Lower lobe of right lung (tissue), 2 donors: ENCODE measurements around the gene DCAF8. TPM values are rescaled to one million over a fixed set of nuclear protein-coding genes. Genes with fewer than 3 reads are reported as not detected.

ENCODE experiments used
- ATAC-seq, 2 donors: fragments of 200-7000 bp; cut with Tn5 transposase; one replicate each; pipeline ENCODE4 v1.9.1; 2020 to 2022; ENCODE audit warnings: mild to moderate bottlenecking in 2 of 2, moderate library complexity in 2 of 2
- DNase-seq: peaks from one replicate; pipeline ENCODE4 v3.0.0-alpha.2; 2020
- H3K27ac ChIP-seq: fragments of 200-600 bp; one replicate; pipeline ENCODE4 v1.8.0; 2022
- H3K27me3 ChIP-seq: fragments of 200-600 bp; one replicate; pipeline ENCODE4 v1.8.0; 2022; ENCODE audit warnings: low read depth
- H3K36me3 ChIP-seq: fragments of 200-600 bp; one replicate; pipeline ENCODE4 v1.8.0; 2022; ENCODE audit warnings: mild to moderate bottlenecking
- H3K4me1 ChIP-seq: fragments of 200-600 bp; one replicate; pipeline ENCODE4 v1.8.0; 2022
- H3K4me3 ChIP-seq: fragments of 200-600 bp; one replicate; pipeline ENCODE4 v1.8.0; 2022; ENCODE audit warnings: mild to moderate bottlenecking
- H3K9me3 ChIP-seq: fragments of 200-600 bp; one replicate; pipeline ENCODE4 v1.8.0; 2022
- intact Hi-C: fragments of 100-400 bp; cut with DNase I; formaldehyde crosslinking; loops from one replicate; pipeline ENCODE4 v1.11.0; 2022
- total RNA-seq: library from RNA; stranded (reverse); fragmentation: NEBNext Ultra II Directional; extraction: Animal tissue kit (Norgen Biotek cat#: 25700); gene quantifications from one replicate; pipeline ENCODE4 v1.2.1, GENCODE V29; 2021
- TF ChIP-seq, protein P1 (sequence below): fragments of 200-600 bp; IDR thresholded peaks from one replicate; pipeline ENCODE4 v1.8.0; 2022; ENCODE audit warnings: antibody characterized with exemption, mild to moderate bottlenecking
- donor health status: DM: no; HTN: yes; CAD: no; lungs with severe emphysema.

Gene DCAF8
- total RNA-seq, 1 donor from 2014 or later = 114 TPM

DNA sequence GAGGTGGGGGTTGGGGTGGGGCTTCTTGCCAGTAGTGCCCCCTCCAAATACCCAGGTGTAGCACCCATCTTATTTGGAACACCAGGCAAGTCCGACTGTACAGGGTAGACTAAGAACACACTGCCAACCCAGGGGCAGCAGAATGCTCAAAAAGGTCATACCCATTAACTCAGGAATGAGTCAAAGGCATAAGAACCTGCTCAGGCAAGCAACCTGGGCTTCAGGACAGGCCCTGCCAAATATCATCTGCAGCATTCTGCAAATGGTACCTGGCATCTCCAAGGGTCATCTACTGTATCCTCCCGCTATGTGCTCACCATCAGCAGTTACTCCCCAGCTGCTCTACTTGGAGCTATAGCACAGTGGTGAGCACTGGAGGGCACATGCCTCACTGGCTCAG, 37.7 kb downstream of the DCAF8 start:
- peaks cover 100% of the 10 kb centered on the region for H3K36me3 ChIP-seq
- intact Hi-C loops = no loop called here
- H3K9me3 ChIP-seq = no peaks in the 10 kb centered on the region
- H3K27ac ChIP-seq = no peak overlapping the region
- ATAC-seq (no peak), DNase-seq (no peak)
- H3K4me3 ChIP-seq = no peak overlapping the region
- no peaks in the 10 kb centered on the region for H3K27me3 ChIP-seq
- H3K4me1 ChIP-seq = peaks cover 11% of the 10 kb centered on the region
- TF ChIP-seq, protein P1, sequence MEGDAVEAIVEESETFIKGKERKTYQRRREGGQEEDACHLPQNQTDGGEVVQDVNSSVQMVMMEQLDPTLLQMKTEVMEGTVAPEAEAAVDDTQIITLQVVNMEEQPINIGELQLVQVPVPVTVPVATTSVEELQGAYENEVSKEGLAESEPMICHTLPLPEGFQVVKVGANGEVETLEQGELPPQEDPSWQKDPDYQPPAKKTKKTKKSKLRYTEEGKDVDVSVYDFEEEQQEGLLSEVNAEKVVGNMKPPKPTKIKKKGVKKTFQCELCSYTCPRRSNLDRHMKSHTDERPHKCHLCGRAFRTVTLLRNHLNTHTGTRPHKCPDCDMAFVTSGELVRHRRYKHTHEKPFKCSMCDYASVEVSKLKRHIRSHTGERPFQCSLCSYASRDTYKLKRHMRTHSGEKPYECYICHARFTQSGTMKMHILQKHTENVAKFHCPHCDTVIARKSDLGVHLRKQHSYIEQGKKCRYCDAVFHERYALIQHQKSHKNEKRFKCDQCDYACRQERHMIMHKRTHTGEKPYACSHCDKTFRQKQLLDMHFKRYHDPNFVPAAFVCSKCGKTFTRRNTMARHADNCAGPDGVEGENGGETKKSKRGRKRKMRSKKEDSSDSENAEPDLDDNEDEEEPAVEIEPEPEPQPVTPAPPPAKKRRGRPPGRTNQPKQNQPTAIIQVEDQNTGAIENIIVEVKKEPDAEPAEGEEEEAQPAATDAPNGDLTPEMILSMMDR = no peak

DNA sequence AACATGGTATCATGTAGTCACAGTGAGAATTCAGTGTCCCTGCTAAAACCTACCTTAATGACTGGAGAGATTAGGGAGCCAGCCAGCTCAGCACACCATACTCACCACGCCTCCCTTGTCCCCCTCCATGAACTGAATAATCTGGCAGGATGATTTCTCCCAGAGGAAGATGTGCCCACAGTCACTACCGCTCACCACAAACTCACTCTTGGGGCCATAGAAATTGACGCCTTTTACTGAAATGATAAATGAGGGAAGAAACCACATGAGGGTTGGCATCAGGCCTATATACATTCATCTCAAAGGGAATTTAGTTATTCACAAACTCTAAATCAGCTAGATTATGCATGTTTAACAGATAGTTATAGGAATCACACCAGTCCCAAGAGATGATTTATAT, 39.8 kb downstream of the DCAF8 start:
- H3K27me3 ChIP-seq = no peaks in the 10 kb centered on the region
- no peak overlapping the region for H3K4me3 ChIP-seq
- DNase-seq = no peak
- H3K36me3 ChIP-seq = peaks cover 100% of the 10 kb centered on the region
- no peak for ATAC-seq
- intact Hi-C loops = no loop called here
- TF ChIP-seq, protein P1 = no peak
- H3K4me1 ChIP-seq = peaks cover 22% of the 10 kb centered on the region
- H3K9me3 ChIP-seq = no peaks in the 10 kb centered on the region
- H3K27ac ChIP-seq = no peak overlapping the region

GRCh38 chr1:160221089-160221488, 41.3 kb downstream of the DCAF8 start:
- Histone ChIP-seq H3K4me1 (peaks cover 22% of the 10 kb centered on the region), H3K27ac (no peak overlapping the region), H3K36me3 (peaks cover 100% of the 10 kb centered on the region), H3K27me3 (no peaks in the 10 kb centered on the region), H3K4me3 (no peak overlapping the region), H3K9me3 (no peaks in the 10 kb centered on the region)
- intact Hi-C loops = no loop called here
- DNase-seq (no peak), ATAC-seq (peak in 1 of 2 donors; percentile 10)
- TF ChIP-seq, protein P1 = no peak

DNA sequence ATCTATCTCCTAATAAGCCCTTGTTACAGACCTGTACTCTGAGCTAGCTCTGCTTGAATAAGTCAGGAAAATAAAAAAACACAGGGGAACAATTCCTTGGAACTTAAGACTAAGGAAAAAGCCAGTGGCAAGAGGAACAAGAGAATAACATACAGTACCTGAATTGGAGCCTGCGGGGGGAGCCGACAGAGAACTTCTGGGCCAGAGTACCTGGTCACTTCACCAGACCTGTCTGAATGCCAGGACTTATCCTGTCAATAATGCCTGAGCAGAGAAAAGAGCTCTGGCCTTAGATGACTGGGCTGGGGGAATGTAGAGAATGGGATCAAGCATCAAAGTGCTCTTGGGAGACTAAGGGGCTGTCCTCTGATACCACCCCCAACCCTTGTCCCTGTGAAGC, 42.0 kb downstream of the DCAF8 start:
- Histone ChIP-seq H3K4me3 (no peak overlapping the region), H3K36me3 (peaks cover 100% of the 10 kb centered on the region), H3K27me3 (no peaks in the 10 kb centered on the region), H3K4me1 (peaks cover 22% of the 10 kb centered on the region), H3K27ac (no peak overlapping the region), H3K9me3 (no peaks in the 10 kb centered on the region)
- TF ChIP-seq, protein P1 = no peak
- ATAC-seq = no peak
- intact Hi-C loops = no loop called here
- no peak for DNase-seq

DNA sequence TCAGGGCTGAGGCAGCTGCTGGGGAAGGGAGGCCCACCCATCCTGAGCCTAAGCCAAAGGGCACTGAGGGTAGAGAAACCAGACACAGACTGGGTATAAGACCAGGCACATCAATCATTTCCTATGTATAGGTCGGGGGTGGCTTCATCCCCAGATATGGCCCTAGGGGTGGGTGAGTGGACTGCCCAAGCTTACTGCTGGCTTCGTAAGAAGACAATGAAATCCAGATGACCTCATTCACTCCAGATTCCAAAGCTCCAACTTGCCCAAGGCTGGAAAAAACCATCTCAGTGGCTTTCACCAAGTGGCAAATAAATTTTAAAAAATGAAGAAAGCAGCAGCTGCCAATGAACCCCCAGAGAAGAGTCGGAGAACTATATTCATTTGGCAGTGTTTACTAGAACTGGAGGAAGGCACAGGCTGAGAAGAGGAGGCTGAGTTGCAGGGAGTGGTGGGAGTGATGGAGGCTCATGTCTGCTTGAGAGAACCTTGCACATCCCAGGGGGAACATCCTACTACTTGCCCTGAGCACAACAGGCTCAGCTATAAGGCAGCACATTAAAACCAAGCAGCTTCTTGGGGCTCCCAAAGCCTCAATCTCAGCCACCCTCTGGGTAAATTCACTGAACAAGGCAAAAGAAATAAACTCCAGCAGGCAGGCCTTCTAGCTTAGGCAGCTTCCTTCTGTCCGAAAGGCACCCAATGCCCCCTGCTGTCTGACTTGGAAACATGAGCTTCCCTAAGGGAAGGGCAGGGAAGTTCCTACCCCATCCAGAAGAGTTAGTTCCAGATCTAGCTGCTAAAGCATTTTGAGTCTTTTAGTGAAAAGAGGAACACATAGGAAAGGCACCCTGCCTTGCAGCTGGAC, 43.1 kb downstream of the DCAF8 start:
- no peak for DNase-seq
- no peak overlapping the region for H3K27ac ChIP-seq
- no peak overlapping the region for H3K4me3 ChIP-seq
- ATAC-seq = peak; percentile 60 to 61
- H3K9me3 ChIP-seq = no peaks in the 10 kb centered on the region
- no peaks in the 10 kb centered on the region for H3K27me3 ChIP-seq
- peaks cover 22% of the 10 kb centered on the region for H3K4me1 ChIP-seq
- intact Hi-C loops = no loop called here
- TF ChIP-seq, protein P1 = peak; percentile 55
- peaks cover 100% of the 10 kb centered on the region for H3K36me3 ChIP-seq
